IMR-90 (cell line): Measurements from ENCODE around the gene CYP17A1. TPM values are rescaled to one million over a fixed set of nuclear protein-coding genes. Genes with fewer than 3 reads are reported as not detected.

Experiments
- ATAC-seq: fragments of 200-7000 bp; cut with Tn5 transposase; 2 replicates; pipeline ENCODE4 v1.9.1; 2020; ENCODE audit warnings: low read depth, mild to moderate bottlenecking, moderate library complexity
- BruUV-seq: library from RNA; stranded (reverse); fragments of 400-500 nt; replicated peaks from 2 replicates; lab custom pipeline; 2021; lab: Mats Ljungman, UMichigan
- CTCF ChIA-PET: fragments of 300-600 bp; formaldehyde crosslinking; extraction: SDS; loops from one replicate; lab custom pipeline; 2021; ENCODE audit warnings: antibody characterized with exemption; lab: Yijun Ruan, JAX
- POLR2A ChIA-PET: fragments of 300-600 bp; sonication (Branson Sonifier 250); formaldehyde crosslinking; loops from one replicate; lab custom pipeline; 2022; ENCODE audit warnings: antibody characterized with exemption; ENCODE audit not compliant: unreplicated experiment; lab: Charles Lee
- DNase-seq: peaks from one replicate; pipeline ENCODE4 v3.0.0; 2013
- H2AFZ ChIP-seq: replicated peaks from 2 replicates; pipeline ENCODE3; 2013; ENCODE audit warnings: low read length, mild to moderate bottlenecking; ENCODE audit not compliant: poor library complexity
- H2AK5ac ChIP-seq: 2 replicates; pipeline ENCODE4 v1.6.1; 2013; ENCODE audit warnings: low read depth, low read length, inconsistent platforms
- H2AK9ac ChIP-seq: replicated peaks from 2 replicates; pipeline ENCODE3; 2013; ENCODE audit warnings: mild to moderate bottlenecking, low read depth, low read length, moderate library complexity; ENCODE audit not compliant: poor library complexity
- H2BK120ac ChIP-seq: 2 replicates; pipeline ENCODE4 v1.6.1; 2013; ENCODE audit warnings: low read depth, low read length, inconsistent platforms
- H2BK15ac ChIP-seq: 3 replicates; pipeline ENCODE4 v1.6.1; 2013; ENCODE audit warnings: low read depth, low read length, inconsistent platforms
- H2BK20ac ChIP-seq: 2 replicates; pipeline ENCODE4 v1.6.1; 2013; ENCODE audit warnings: low read depth, mild to moderate bottlenecking, inconsistent platforms, low read length, moderate library complexity
- H2BK5ac ChIP-seq: 2 replicates; pipeline ENCODE4 v1.6.1; 2013; ENCODE audit warnings: mild to moderate bottlenecking, low read depth, low read length, inconsistent platforms; ENCODE audit not compliant: poor library complexity, severe bottlenecking
- H3K14ac ChIP-seq: replicated peaks from 2 replicates; pipeline ENCODE4 v1.6.1; 2013; ENCODE audit warnings: low read depth, low read length, inconsistent platforms
- H3K18ac ChIP-seq: 2 replicates; pipeline ENCODE4 v1.6.1; 2013; ENCODE audit warnings: low read depth, low read length, control low read depth
- H3K23ac ChIP-seq: 2 replicates; pipeline ENCODE4 v1.6.1; 2013; ENCODE audit warnings: low read depth, low read length, inconsistent platforms
- H3K27ac ChIP-seq: 2 replicates; pipeline ENCODE4 v1.5.1; 2013; ENCODE audit warnings: mild to moderate bottlenecking, control low read depth, low read length; ENCODE audit not compliant: insufficient read depth
- H3K27me3 ChIP-seq: 2 replicates; pipeline ENCODE4 v1.6.1; 2013; ENCODE audit warnings: low read length; ENCODE audit not compliant: control insufficient read depth, insufficient read depth
- H3K36me3 ChIP-seq: 2 replicates; pipeline ENCODE4 v1.6.1; 2013; ENCODE audit warnings: low read length, mixed read lengths; ENCODE audit not compliant: control insufficient read depth, insufficient read depth
- H3K4ac ChIP-seq: 2 replicates; pipeline ENCODE4 v1.6.1; 2013; ENCODE audit warnings: low read depth, low read length, inconsistent platforms
- H3K4me1 ChIP-seq: 2 replicates; pipeline ENCODE4 v1.6.1; 2013; ENCODE audit warnings: low read length, mixed read lengths; ENCODE audit not compliant: control insufficient read depth, insufficient read depth
- H3K4me2 ChIP-seq: 2 replicates; pipeline ENCODE4 v1.6.1; 2013; ENCODE audit warnings: low read depth, mild to moderate bottlenecking, control low read depth, low read length, moderate library complexity
- H3K4me3 ChIP-seq: 2 replicates; pipeline ENCODE4 v1.5.1; 2013; ENCODE audit warnings: low read depth, mild to moderate bottlenecking, control low read depth, low read length, moderate library complexity; ENCODE audit not compliant: insufficient read depth
- H3K56ac ChIP-seq: 2 replicates; pipeline ENCODE4 v1.6.1; 2013; ENCODE audit warnings: low read length, inconsistent platforms; ENCODE audit not compliant: insufficient read depth; ENCODE audit errors: extremely low read depth
- H3K79me1 ChIP-seq, 2 experiments: 2 replicates each; pipeline ENCODE4 v1.6.1; 2013; ENCODE audit warnings: low read length in 2 of 2, inconsistent platforms in 1 of 2, low read depth in 1 of 2
- H3K9ac ChIP-seq: 2 replicates; pipeline ENCODE4 v1.6.1; 2013; ENCODE audit warnings: low read depth, low read length, control low read depth
- H3K9me1 ChIP-seq: 2 replicates; pipeline ENCODE4 v1.6.1; 2013; ENCODE audit warnings: low read length, inconsistent platforms; ENCODE audit not compliant: insufficient read depth
- H3K9me3 ChIP-seq: 2 replicates; pipeline ENCODE4 v1.6.1; 2013; ENCODE audit warnings: low read length; ENCODE audit not compliant: control insufficient read depth, insufficient read depth
- H4K20me1 ChIP-seq: 2 replicates; pipeline ENCODE4 v1.6.1; 2013; ENCODE audit warnings: low read length, inconsistent platforms; ENCODE audit not compliant: insufficient read depth
- H4K5ac ChIP-seq: 2 replicates; pipeline ENCODE4 v1.6.1; 2013; ENCODE audit warnings: mild to moderate bottlenecking, low read depth, low read length, control low read depth
- H4K8ac ChIP-seq, 2 experiments: 2 replicates each; pipeline ENCODE4 v1.6.1; 2013; ENCODE audit warnings: low read depth in 2 of 2, low read length in 2 of 2, control low read depth in 1 of 2, inconsistent platforms in 1 of 2
- H4K91ac ChIP-seq: 2 replicates; pipeline ENCODE4 v1.6.1; 2013; ENCODE audit warnings: low read depth, low read length, inconsistent platforms; ENCODE audit not compliant: insufficient read depth
- BHLHE40 ChIP-seq: fragments of 150-350 bp; IDR thresholded peaks from 2 replicates; pipeline ENCODE4 v1.6.1; 2016; ENCODE audit warnings: mild to moderate bottlenecking, low read depth, low read length
- CEBPB ChIP-seq: IDR thresholded peaks from 2 replicates; pipeline ENCODE4 v1.6.1; 2012; ENCODE audit warnings: low read depth, low read length, improper control_type of control experiment
- CHD1 ChIP-seq: IDR thresholded peaks from 2 replicates; pipeline ENCODE4 v1.6.1; 2012; ENCODE audit warnings: low read depth, low read length, improper control_type of control experiment
- CTCF ChIP-seq: conservative IDR thresholded peaks from 2 replicates; pipeline ENCODE4 v1.5.1; 2012; ENCODE audit warnings: mild to moderate bottlenecking, low read depth, low read length, improper control_type of control experiment
- ELK1 ChIP-seq: fragments of 150-350 bp; IDR thresholded peaks from 2 replicates; pipeline ENCODE4 v1.6.1; 2016; ENCODE audit warnings: low read depth, mild to moderate bottlenecking, low read length, moderate library complexity, borderline replicate concordance
- FOS ChIP-seq: fragments of 150-350 bp; IDR thresholded peaks from 2 replicates; pipeline ENCODE4 v1.6.1; 2016; ENCODE audit warnings: low read depth, low read length
- MAFK ChIP-seq: IDR thresholded peaks from 2 replicates; pipeline ENCODE4 v1.6.1; 2012; ENCODE audit warnings: low read depth, low read length, improper control_type of control experiment
- MAZ ChIP-seq: IDR thresholded peaks from 2 replicates; pipeline ENCODE4 v1.6.1; 2012; ENCODE audit warnings: low read depth, mild to moderate bottlenecking, low read length, improper control_type of control experiment, moderate library complexity, borderline replicate concordance
- MXI1 ChIP-seq: IDR thresholded peaks from 2 replicates; pipeline ENCODE4 v1.6.1; 2012; ENCODE audit warnings: low read depth, mild to moderate bottlenecking, low read length, moderate library complexity, borderline replicate concordance
- NFE2L2 ChIP-seq: fragments of 150-350 bp; IDR thresholded peaks from 2 replicates; pipeline ENCODE4 v1.6.1; 2016; ENCODE audit warnings: low read depth, mild to moderate bottlenecking, low read length
- POLR2A ChIP-seq: IDR thresholded peaks from 2 replicates; pipeline ENCODE4 v1.6.1; 2012; ENCODE audit warnings: mild to moderate bottlenecking, low read depth, low read length
- RAD21 ChIP-seq: IDR thresholded peaks from 2 replicates; pipeline ENCODE4 v1.6.1; 2012; ENCODE audit warnings: low read length, improper control_type of control experiment
- RCOR1 ChIP-seq: IDR thresholded peaks from 2 replicates; pipeline ENCODE4 v1.6.1; 2012; ENCODE audit warnings: mild to moderate bottlenecking, low read length, improper control_type of control experiment; ENCODE audit not compliant: insufficient replicate concordance
- RFX5 ChIP-seq: IDR thresholded peaks from 2 replicates; pipeline ENCODE4 v1.8.0; 2012; ENCODE audit warnings: low read depth, mild to moderate bottlenecking, low read length, moderate library complexity
- SMC3 ChIP-seq: fragments of 150-350 bp; IDR thresholded peaks from 2 replicates; pipeline ENCODE4 v1.6.1; 2016; ENCODE audit warnings: low read depth, mild to moderate bottlenecking, antibody characterized with exemption, low read length, moderate library complexity
- USF2 ChIP-seq: fragments of 150-350 bp; IDR thresholded peaks from 2 replicates; pipeline ENCODE4 v1.6.1; 2017; ENCODE audit warnings: mild to moderate bottlenecking, antibody characterized with exemption, low read length, low read depth
- WGBS, 2 experiments: methylation state at CpG; one replicate each; pipeline versions ENCODE4 v1.1.5 to v1.1.7; 2013; ENCODE audit warnings: missing lambda C conversion rate in 2 of 2; ENCODE audit not compliant: insufficient read length in 1 of 2; ENCODE audit errors: extremely low coverage in 2 of 2; 5-methylcytosine and 5-hydroxymethylcytosine counted together
- dilution Hi-C: fragments of 300-500 bp; cut with HindIII; formaldehyde crosslinking; loops from one replicate; pipeline ENCODE4 v1.14.3; 2018; ENCODE audit warnings: low sequenced_read_pairs; ENCODE audit not compliant: unreplicated experiment
- in situ Hi-C: fragments of 300-500 bp; cut with MboI; formaldehyde crosslinking; loops from 3 replicates; pipeline ENCODE4 v1.14.3; 2019; ENCODE audit warnings: low sequenced_read_pairs, inconsistent platforms, mixed read lengths
- intact Hi-C: fragments of 100-400 bp; cut with micrococcal nuclease; formaldehyde crosslinking; loops from 2 replicates; pipeline ENCODE4 v1.10.0; 2022
- polyA plus RNA-seq, 3 experiments: library from polyadenylated mRNA; depleted of rRNA; stranded (reverse); fragments of >200 nt; gene quantifications; 2 replicates each; pipeline ENCODE4 v1.2.3, GENCODE V29; 2012; ENCODE audit warnings: low replicate concordance in 1 of 3
- total RNA-seq: library from RNA; depleted of rRNA; stranded (reverse); fragments of >200 nt; gene quantifications from 2 replicates; pipeline ENCODE4 v1.2.3, GENCODE V29; 2012

CYP17A1 gene
- total and polyA plus RNA-seq, 2 of the 4 experiments (the other 2 are of a cell fraction), result not detected

GRCh38 chr10:102868911-102869257, 31.7 kb upstream of the CYP17A1 start:
- ChIA-PET POLR2A (no interaction called here), CTCF (no interaction called here)
- intact Hi-C loops (no loop called here), in situ Hi-C loops (no loop called here), dilution Hi-C loops (no loop called here)
- Histone ChIP-seq H3K18ac (no peak overlapping the region), H3K23ac (no peak overlapping the region), H2BK120ac (no peak overlapping the region), H4K91ac (no peak overlapping the region), H3K9me3 (no peaks in the 10 kb centered on the region), H3K27me3 (no peaks in the 10 kb centered on the region), H3K14ac (no peak overlapping the region), H3K36me3 (no peaks in the 10 kb centered on the region), H4K8ac (peak overlapping the region; percentile 67 to 94; a peak in 3 of 4 replicates), H3K56ac (peak overlapping the region; percentile 56; the same call in 1 of the 2 replicates), H3K9me1 (0 out of 2 replicates have a peak, but pooled peaks cover 8% of the 10 kb centered on the region), H4K5ac (no peak overlapping the region), H4K20me1 (no peaks in the 10 kb centered on the region), H2AK9ac (no peak overlapping the region), H3K9ac (peak overlapping the region; percentile 73), H3K79me1 (peaks cover 0 to 8% of the 10 kb centered on the region in 2 experiments; a peak in 1 of 4 replicates), H2AK5ac (no peak overlapping the region), H3K4me2 (peak overlapping the region; percentile 95), H2BK20ac (no peak overlapping the region), H3K4ac (no peak overlapping the region), H2BK5ac (no peak overlapping the region), H2BK15ac (no peak overlapping the region), H3K4me3 (peak overlapping the region; percentile 55), H3K4me1 (peaks cover 5% of the 10 kb centered on the region), H3K27ac (no peak overlapping the region), H2AFZ (peak overlapping the region; percentile 93)
- peak; percentile 10; the same call in 1 of the 2 replicates for ATAC-seq
- TF ChIP-seq USF2 (no peak), CHD1 (no peak), RCOR1 (no peak), FOS (no peak), ELK1 (no peak), RFX5 (no peak), BHLHE40 (no peak), NFE2L2 (no peak), CEBPB (no peak), MXI1 (no peak), MAZ (no peak), CTCF (no peak), MAFK (no peak), SMC3 (no peak), RAD21 (no peak), POLR2A (no peak)
- 7% methylated on average over 2 of the region's 5 CpGs; no CpG with 5 or more reads in 1 of the 2 experiments for WGBS, 2 experiments
- BruUV-seq, result no TSS peak
- no peak for DNase-seq
